ENCODE results near the gene KATNA1.

The KATNA1 gene

GRCh38 chr6:149608381-149608982 lies 40.0 kb downstream of the KATNA1 start:
- no peak for DNase-seq

GRCh38 chr6:149600508-149600907 lies 48.0 kb downstream of the KATNA1 start:
- no peak for DNase-seq

DNA sequence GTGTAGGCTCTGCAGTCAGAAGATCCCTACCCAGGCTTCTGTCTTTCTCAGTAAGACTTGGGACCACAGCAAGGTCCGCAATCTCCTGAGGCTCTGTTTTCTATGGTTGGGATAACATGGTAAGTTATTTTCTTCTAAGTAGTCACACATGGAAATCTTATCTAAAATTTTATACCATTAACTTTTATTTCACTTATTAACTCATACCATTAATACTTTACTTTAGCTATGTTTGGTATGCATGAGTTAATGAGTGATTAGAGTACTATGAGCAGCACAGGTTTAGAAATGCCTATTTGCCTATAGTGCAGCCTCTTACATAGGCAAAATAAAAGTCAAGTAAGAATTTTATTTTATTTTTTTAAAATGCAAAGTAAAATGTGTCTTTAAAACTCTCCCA lies 55.1 kb downstream of the KATNA1 start:
- DNase-seq: no peak

DNA sequence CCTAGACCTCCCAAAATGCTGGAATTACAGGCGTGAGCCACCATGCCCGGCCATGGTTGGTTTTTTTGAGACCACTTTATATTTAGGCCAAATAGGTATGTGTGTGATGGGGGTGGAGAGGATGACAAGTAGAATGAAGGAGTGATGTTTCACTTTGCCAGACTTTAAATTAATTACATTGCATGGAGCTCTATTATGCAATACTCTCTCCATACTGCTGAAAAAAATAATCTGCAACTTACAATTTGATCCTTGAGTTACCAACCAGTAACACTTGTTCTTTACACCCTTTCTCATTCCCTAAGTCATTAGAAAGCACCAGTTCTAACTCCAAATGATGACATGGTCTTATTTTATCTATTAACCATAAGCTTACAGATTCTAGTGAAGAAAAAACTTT lies 55.5 kb downstream of the KATNA1 start:
- no peak for DNase-seq

- DNase-seq: no peak
Measured at GRCh38 chr6:149586149-149586548, 62.4 kb downstream of the KATNA1 start.

DNA sequence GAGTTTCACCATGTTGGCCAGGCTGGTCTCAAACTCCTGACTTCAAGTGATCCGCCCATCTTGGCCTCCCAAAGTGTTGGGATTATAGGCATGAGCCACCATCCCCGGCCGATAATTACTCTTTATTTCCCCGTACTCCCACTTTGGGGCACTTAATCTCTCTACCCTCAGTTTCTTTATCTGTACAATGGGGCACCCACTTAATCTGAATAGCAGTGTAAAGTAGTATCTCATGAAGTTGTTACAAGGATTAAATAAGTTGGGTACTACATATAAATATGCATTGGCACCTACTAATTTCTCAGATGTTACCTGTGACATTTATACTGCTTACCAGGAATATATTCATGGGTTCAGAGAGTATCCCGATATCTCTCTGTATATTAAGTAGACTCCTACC lies 67.2 kb downstream of the KATNA1 start:
- DNase-seq: no peak

DNA sequence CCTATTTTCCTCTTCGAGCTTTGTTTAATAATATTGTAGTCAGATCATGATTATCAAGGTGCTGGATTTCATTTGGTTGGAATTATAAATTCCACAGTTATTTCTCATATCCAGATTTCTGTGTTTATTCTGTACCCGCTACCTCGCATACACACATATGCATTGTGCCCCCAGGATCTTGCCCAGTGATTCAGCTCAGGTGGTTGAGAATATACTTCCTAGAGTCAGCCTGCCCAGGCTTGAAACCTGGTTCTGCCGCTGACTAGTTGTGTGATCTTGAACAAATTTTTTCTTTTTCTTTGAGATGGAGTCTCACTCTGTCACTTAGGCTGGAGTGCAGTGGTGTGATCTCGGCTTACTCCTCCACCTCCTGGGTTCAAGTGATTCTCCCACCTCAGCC lies 67.6 kb downstream of the KATNA1 start:
- DNase-seq: no peak

DNA sequence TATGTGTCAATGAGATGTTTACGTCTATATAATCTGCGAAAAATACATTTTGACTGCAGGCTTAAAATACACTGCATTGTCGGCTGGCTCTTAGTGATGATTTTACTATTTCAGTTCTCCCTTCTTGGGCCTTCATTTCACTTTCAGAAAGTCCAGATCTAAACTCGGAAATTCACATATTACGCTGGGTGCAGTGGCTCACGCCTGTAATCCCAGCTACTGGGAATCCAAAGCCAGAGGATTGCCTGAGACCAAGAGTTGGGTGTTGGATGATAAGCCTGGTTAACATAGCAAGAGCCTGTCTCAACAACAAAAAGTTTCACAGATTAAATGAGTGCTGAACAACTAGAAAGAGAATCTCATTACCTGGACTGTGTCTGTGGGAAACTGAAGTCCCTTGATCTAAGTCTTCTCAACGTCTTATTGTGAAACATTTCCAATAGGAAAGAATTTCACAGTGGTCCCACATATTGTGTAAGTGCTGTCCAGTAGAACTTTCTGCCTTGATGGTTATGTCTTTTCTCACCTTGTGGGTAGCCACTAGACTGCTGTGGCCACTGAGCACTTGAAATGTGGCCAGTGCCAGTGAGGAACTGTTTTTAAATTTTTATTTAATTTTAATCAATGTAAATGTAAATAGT lies 80.4 kb downstream of the KATNA1 start:
- no peak for DNase-seq

GRCh38 chr6:149567194-149567586 lies 81.3 kb downstream of the KATNA1 start:
- DNase-seq: no peak

GRCh38 chr6:149566410-149567193 lies 81.9 kb downstream of the KATNA1 start:
- DNase-seq: peak; percentile 41

DNA sequence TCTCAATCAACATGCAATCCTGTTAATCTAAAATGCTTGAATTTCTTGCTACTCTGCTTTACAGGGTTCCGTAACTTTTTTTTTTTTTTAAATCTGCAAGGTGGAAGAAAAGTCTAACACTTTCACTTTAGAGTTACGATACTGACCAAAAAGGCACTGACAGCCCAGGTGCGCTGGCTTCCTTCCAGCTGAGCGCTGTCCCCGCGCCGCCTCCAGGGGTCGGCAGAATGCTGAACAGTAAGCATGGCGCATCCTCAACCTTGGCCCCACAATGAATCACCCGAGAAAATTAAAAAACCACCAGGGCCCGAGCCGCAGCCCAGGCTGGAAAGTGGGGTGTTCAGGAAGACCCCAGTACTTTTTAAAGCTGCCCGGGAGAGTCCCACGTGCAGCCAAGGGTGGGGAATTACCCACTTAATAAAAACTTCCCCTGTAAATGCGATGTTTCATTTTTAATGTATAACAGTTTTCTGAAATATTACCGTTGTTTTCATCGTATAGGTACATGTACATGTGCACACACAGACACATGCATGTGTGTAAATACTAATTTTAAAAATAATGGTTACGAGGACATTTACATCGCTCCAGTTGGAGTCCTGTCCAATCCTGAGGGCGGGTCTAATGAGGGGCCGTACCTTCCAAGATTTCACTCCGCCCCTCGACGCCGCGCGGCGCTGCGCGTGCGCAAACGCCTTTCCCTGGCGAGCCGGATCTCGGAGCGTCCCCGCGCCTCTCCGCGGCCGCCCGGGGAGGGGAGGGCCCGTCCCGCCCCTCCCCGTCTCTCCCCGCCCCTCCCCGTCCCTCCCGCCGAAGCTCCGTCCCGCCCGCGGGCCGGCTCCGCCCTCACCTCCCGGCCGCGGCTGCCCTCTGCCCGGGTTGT lies 82.7 kb downstream of the KATNA1 start, which contains the start of gene GINM1:
TSS of gene GINM1 (plus strand) at position 849 of the 883 bp plus-strand sequence. CDS start 40 bp downstream, outside the sequence.
- peak; percentile 87 for DNase-seq

DNA sequence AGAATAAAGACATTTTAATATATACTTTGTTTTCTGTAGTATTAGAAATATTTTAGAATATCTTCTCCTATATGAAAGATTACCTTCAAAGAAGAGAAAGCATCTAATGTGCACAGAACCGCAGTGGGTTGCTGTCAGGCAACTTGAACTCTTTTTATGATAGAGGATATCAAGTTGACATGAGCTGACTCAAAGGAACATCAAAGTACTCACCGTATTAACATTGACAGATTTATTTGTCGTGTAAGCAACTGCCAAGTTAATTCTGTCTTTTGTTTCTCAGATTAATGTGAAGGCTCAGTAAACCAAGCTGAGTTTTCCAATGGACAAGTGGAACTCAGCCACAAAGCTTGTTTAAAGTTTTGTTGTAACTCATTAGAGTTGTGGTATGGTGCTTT lies 84.6 kb downstream of the KATNA1 start:
- no peak for DNase-seq

GRCh38 chr6:149563203-149563927 lies 85.1 kb downstream of the KATNA1 start:
- DNase-seq: no peak

- no peak for DNase-seq
Measured at GRCh38 chr6:149560736-149561135, 87.8 kb downstream of the KATNA1 start.

DNA sequence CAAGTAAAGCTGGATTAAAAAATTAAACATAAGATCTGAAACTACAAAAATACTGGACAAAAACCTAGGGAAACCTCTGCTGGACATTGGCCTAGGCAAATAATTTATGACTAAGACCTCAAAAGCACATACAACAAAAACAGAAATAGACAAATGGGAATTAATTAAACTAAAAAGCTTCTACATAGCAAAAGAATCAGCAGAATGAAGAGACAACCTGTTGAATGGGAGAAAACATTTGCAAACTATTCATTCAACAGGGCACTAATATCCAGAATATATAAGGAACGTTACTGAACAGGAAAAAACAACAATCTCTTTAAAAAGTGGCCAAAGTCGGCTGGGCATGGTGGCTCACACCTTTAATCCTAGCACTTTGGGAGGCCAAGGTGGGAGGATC lies 89.1 kb downstream of the KATNA1 start:
- DNase-seq: no peak

DNA sequence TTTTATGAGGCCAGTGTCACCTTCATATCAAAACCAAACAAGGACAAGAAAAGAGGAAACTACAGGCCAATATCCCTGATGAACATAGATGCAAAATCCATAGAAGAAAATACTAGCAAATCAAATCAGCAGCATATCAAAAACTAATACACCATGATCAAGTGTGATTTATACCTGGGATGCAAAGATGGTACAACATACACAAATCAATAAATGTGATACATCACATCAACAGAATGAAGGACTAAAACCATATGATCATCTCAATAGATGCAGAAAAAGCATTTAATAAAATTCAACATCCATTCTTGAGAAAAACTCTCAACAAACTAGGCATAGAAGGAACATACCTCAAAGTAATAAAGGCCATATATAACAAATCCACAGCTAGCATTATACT lies 90.5 kb downstream of the KATNA1 start:
- DNase-seq: no peak

DNA sequence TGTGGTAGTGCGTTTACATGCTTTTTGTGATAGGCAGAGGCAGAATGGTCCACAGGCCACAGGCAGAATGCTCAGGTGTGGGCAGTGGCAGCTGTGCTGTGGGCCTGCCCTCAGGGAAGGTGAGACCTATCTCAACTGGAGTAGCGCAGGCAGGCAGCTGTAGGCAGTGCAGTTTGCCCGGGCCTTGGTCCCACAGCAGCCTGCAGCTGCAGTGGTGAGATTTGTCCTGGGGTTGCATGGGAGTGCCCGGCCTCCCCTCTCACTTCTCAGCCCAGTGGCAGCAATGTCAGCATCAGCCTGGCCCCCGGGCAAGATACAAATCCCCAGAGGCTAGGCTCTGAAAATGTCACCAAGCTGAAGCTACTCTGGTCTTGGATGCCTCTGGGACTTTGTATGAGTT lies 96.6 kb downstream of the KATNA1 start:
- DNase-seq: no peak

DNA sequence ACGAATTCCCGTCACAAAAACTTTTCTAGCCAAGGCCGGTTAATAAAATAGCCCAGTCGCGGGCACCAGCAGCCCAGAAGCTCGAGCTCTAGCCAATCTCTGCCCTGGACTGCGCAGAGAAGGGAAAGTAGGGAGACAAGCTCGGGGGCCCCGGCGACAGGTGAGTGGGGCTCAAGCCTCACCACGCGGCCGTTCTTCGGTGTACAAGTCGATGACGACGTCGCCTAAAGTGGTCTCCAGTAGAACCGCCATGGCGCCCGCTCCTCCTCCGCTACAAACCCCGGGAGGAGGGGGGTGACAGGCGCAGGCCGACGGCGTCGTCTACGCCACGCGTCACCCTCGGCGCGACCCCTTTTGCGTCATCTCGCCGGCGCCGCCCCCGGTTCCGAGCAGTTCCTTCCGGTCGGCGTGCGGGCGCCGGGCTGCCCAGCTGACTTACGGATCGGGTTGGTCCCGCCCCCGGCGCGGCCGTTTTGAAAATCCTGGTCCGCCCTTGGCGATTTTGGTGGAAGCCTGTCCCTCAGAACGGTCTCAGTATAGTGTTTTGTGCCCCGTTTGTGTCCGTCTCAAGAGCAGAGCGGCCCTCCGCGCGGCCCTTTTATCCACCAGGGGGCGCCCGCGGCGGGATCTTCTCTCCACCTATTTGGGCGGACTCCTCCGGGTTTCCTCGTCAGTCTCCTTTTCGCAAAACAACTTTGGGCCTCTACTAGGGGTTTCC lies 102.6 kb downstream of the KATNA1 start, which contains the start of gene PPIL4:
TSS of gene PPIL4 (minus strand) at position 290 of the 718 bp plus-strand sequence. CDS start at position 252, 38 bp downstream.
- peak; percentile 80 for DNase-seq

GRCh38 chr6:149545258-149545753 lies 103.2 kb downstream of the KATNA1 start:
- DNase-seq: peak; percentile 10

Data from GOT3 (cell line).